Measurements from ENCODE around the gene MDM4.

The MDM4 gene

DNA sequence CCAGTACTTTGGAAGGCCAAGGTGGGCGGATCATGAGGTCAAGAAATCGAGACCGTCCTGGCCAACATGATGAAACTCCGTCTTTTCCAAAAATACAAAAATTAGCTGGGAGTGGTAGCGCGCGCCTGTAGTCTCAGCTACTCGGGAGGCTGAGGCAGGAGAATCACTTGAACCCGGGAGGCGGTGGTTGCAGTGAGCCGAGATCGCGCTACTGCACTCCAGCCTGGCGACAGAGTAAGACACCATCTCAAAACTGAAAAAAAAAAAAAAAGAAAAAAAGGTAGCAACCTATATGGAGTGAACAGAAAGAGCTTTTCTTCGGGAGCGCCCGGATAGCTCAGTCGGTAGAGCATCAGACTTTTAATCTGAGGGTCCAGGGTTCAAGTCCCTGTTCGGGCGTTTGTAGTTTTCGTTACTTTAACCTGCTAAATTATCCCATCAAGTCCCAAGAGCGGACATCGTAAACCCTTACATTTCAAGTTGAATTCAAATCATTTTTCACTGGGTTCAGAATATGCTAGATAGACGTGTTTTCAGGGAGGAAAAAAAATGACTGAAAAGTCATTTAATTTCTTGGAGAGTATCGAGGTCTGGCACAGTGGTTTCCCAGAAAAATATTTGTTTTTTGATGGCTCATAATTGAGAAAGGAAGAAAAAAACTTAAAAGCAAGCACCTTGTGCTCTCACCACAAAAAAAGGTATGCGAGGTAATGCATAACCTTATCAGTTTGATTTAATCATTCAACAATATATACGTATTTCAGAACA is 9.8 kb upstream of the MDM4 start:
- H3K36me3 ChIP-seq (replicated peaks in 1 of 2; ENCODE audit: control insufficient read depth in 2 of 2, insufficient read depth in 2 of 2, low read length in 2 of 2): no peaks in the 10 kb centered on the region
- H2BK15ac ChIP-seq (ENCODE audit: low read length): no peak overlapping the region
- peak overlapping the region; percentile 86 for H2AFZ ChIP-seq (ENCODE audit: low read length)
- peak overlapping the region; percentile 69 to 80 for H3K4me3 ChIP-seq (ENCODE audit: low read length in 2 of 2)
- H3K27me3 ChIP-seq (ENCODE audit: control insufficient read depth in 3 of 3, insufficient read depth in 3 of 3, low read depth in 1 of 3, low read length in 3 of 3): no peaks in the 10 kb centered on the region
- H3K18ac ChIP-seq (ENCODE audit: low read length): no peak overlapping the region
- no peaks in the 10 kb centered on the region for H3K9me3 ChIP-seq (replicated peaks in 1 of 2; ENCODE audit: control insufficient read depth in 2 of 2, insufficient read depth in 1 of 2, low read depth in 1 of 2, low read length in 2 of 2)
- no peak overlapping the region for H2BK120ac ChIP-seq (ENCODE audit: low read depth, low read length)
- peak overlapping the region; percentile 2 for H3K4me2 ChIP-seq (ENCODE audit: insufficient read depth, low read length, poor library complexity, severe bottlenecking)
- WGBS, 2 donors (ENCODE audit: extremely low coverage in 2 of 2, insufficient read length in 2 of 2, insufficient replicate concordance in 1 of 2): no CpG with 5 or more reads among the region's 27 CpGs
- no peak overlapping the region for H3K14ac ChIP-seq (ENCODE audit: low read length)
- no peak overlapping the region for H2AK5ac ChIP-seq (ENCODE audit: low read depth, low read length)
- H2BK12ac ChIP-seq (ENCODE audit: low read length): no peak overlapping the region
- H3K79me1 ChIP-seq (ENCODE audit: low read depth, low read length): no peaks in the 10 kb centered on the region
- no peak overlapping the region for H2BK5ac ChIP-seq (ENCODE audit: low read length)
- H3K9ac ChIP-seq (ENCODE audit: low read depth, low read length, poor library complexity): no peak overlapping the region
- no peak overlapping the region for H3K23ac ChIP-seq (ENCODE audit: low read depth, low read length, poor library complexity)
- H3K4me1 ChIP-seq (ENCODE audit: control insufficient read depth in 2 of 2, insufficient read depth in 1 of 2, low read depth in 1 of 2, low read length in 2 of 2): peaks cover 3 to 8% of the 10 kb centered on the region in 2 donors
- H4K91ac ChIP-seq (ENCODE audit: low read depth, low read length, poor library complexity): no peak overlapping the region
- H4K8ac ChIP-seq (ENCODE audit: low read depth, low read length): no peak overlapping the region
- no peak overlapping the region for H3K4ac ChIP-seq (ENCODE audit: low read length)
- peak; percentile 92 for DNase-seq (ENCODE audit: low spot score)
- H3K27ac ChIP-seq (replicated peaks; ENCODE audit: low read length): no peak overlapping the region

GRCh38 chr1:204506969-204507316 is 9.3 kb upstream of the MDM4 start:
- Histone ChIP-seq H3K4me3 (ENCODE audit: low read length in 2 of 2) (peak overlapping the region; percentile 69 to 79), H4K91ac (ENCODE audit: low read depth, low read length, poor library complexity) (no peak overlapping the region), H3K27me3 (ENCODE audit: control insufficient read depth in 3 of 3, insufficient read depth in 3 of 3, low read depth in 1 of 3, low read length in 3 of 3) (no peaks in the 10 kb centered on the region), H3K4ac (ENCODE audit: low read length) (no peak overlapping the region), H3K9me3 (replicated peaks in 1 of 2; ENCODE audit: control insufficient read depth in 2 of 2, insufficient read depth in 1 of 2, low read depth in 1 of 2, low read length in 2 of 2) (no peaks in the 10 kb centered on the region), H3K18ac (ENCODE audit: low read length) (no peak overlapping the region), H3K4me1 (ENCODE audit: control insufficient read depth in 2 of 2, insufficient read depth in 1 of 2, low read depth in 1 of 2, low read length in 2 of 2) (peaks cover 3 to 8% of the 10 kb centered on the region in 2 donors), H2AFZ (ENCODE audit: low read length) (peak overlapping the region; percentile 78), H3K4me2 (ENCODE audit: insufficient read depth, low read length, poor library complexity, severe bottlenecking) (peak overlapping the region; percentile 66), H3K27ac (replicated peaks; ENCODE audit: low read length) (no peak overlapping the region), H2BK15ac (ENCODE audit: low read length) (no peak overlapping the region), H3K36me3 (replicated peaks in 1 of 2; ENCODE audit: control insufficient read depth in 2 of 2, insufficient read depth in 2 of 2, low read length in 2 of 2) (no peaks in the 10 kb centered on the region), H2BK120ac (ENCODE audit: low read depth, low read length) (no peak overlapping the region), H4K8ac (ENCODE audit: low read depth, low read length) (no peak overlapping the region), H3K14ac (ENCODE audit: low read length) (no peak overlapping the region), H3K79me1 (ENCODE audit: low read depth, low read length) (no peaks in the 10 kb centered on the region), H2BK12ac (ENCODE audit: low read length) (no peak overlapping the region), H2AK5ac (ENCODE audit: low read depth, low read length) (no peak overlapping the region), H2BK5ac (ENCODE audit: low read length) (no peak overlapping the region), H3K23ac (ENCODE audit: low read depth, low read length, poor library complexity) (no peak overlapping the region), H3K9ac (ENCODE audit: low read depth, low read length, poor library complexity) (no peak overlapping the region)
- WGBS, 2 donors (ENCODE audit: extremely low coverage in 2 of 2, insufficient read length in 2 of 2, insufficient replicate concordance in 1 of 2): no CpG with 5 or more reads among the region's 13 CpGs
- peak; percentile 97 for DNase-seq (ENCODE audit: low spot score)

GRCh38 chr1:204507317-204508105 is 8.7 kb upstream of the MDM4 start:
- Histone ChIP-seq H4K8ac (ENCODE audit: low read depth, low read length) (no peak overlapping the region), H3K4me3 (ENCODE audit: low read length in 2 of 2) (peak overlapping the region; percentile 69 to 79), H3K27ac (replicated peaks; ENCODE audit: low read length) (no peak overlapping the region), H2BK12ac (ENCODE audit: low read length) (no peak overlapping the region), H3K36me3 (replicated peaks in 1 of 2; ENCODE audit: control insufficient read depth in 2 of 2, insufficient read depth in 2 of 2, low read length in 2 of 2) (no peaks in the 10 kb centered on the region), H2BK15ac (ENCODE audit: low read length) (no peak overlapping the region), H3K9me3 (replicated peaks in 1 of 2; ENCODE audit: control insufficient read depth in 2 of 2, insufficient read depth in 1 of 2, low read depth in 1 of 2, low read length in 2 of 2) (no peaks in the 10 kb centered on the region), H3K4ac (ENCODE audit: low read length) (no peak overlapping the region), H3K4me1 (ENCODE audit: control insufficient read depth in 2 of 2, insufficient read depth in 1 of 2, low read depth in 1 of 2, low read length in 2 of 2) (peaks cover 3 to 8% of the 10 kb centered on the region in 2 donors), H2AFZ (ENCODE audit: low read length) (peak overlapping the region; percentile 78), H3K9ac (ENCODE audit: low read depth, low read length, poor library complexity) (no peak overlapping the region), H3K18ac (ENCODE audit: low read length) (no peak overlapping the region), H3K27me3 (ENCODE audit: control insufficient read depth in 3 of 3, insufficient read depth in 3 of 3, low read depth in 1 of 3, low read length in 3 of 3) (no peaks in the 10 kb centered on the region), H3K4me2 (ENCODE audit: insufficient read depth, low read length, poor library complexity, severe bottlenecking) (peak overlapping the region; percentile 66), H3K14ac (ENCODE audit: low read length) (no peak overlapping the region), H3K79me1 (ENCODE audit: low read depth, low read length) (no peaks in the 10 kb centered on the region), H3K23ac (ENCODE audit: low read depth, low read length, poor library complexity) (no peak overlapping the region), H4K91ac (ENCODE audit: low read depth, low read length, poor library complexity) (no peak overlapping the region), H2BK120ac (ENCODE audit: low read depth, low read length) (no peak overlapping the region), H2BK5ac (ENCODE audit: low read length) (no peak overlapping the region), H2AK5ac (ENCODE audit: low read depth, low read length) (no peak overlapping the region)
- WGBS, 2 donors (ENCODE audit: extremely low coverage in 2 of 2, insufficient read length in 2 of 2, insufficient replicate concordance in 1 of 2): no CpG with 5 or more reads among the region's 22 CpGs
- peak; percentile 48 for DNase-seq (ENCODE audit: low spot score)

DNA sequence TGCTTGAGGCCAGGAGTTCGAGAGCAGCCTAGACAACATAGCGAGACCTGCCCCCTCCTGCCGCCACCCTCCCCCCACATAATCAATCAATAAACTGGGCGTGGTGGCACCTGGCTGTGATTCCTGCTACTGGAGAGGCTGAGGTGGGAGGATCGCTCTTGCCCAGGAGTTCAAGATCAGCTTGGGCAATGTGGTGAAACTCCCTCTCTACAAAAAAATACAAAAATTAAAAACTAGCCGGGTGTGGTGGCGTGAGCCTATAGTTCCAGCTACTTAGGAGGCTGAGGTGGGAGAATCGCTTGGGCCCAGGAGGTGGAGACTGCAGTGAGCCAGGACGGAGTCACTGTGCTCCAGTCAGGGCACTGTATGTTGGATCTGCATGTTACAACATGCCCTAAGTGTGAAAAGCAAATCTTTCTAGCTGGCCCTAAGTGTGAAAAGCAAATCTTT is 7.0 kb upstream of the MDM4 start:
- H3K9ac ChIP-seq (ENCODE audit: low read depth, low read length, poor library complexity): no peak overlapping the region
- H4K8ac ChIP-seq (ENCODE audit: low read depth, low read length): no peak overlapping the region
- no peaks in the 10 kb centered on the region for H3K27me3 ChIP-seq (ENCODE audit: control insufficient read depth in 3 of 3, insufficient read depth in 3 of 3, low read depth in 1 of 3, low read length in 3 of 3)
- WGBS, 2 donors (ENCODE audit: extremely low coverage in 2 of 2, insufficient read length in 2 of 2, insufficient replicate concordance in 1 of 2): no CpG with 5 or more reads among the region's 9 CpGs
- no peak overlapping the region for H2AFZ ChIP-seq (ENCODE audit: low read length)
- no peak overlapping the region for H3K23ac ChIP-seq (ENCODE audit: low read depth, low read length, poor library complexity)
- no peak overlapping the region for H4K91ac ChIP-seq (ENCODE audit: low read depth, low read length, poor library complexity)
- no peaks in the 10 kb centered on the region for H3K36me3 ChIP-seq (replicated peaks in 1 of 2; ENCODE audit: control insufficient read depth in 2 of 2, insufficient read depth in 2 of 2, low read length in 2 of 2)
- H2AK5ac ChIP-seq (ENCODE audit: low read depth, low read length): no peak overlapping the region
- H2BK120ac ChIP-seq (ENCODE audit: low read depth, low read length): no peak overlapping the region
- H3K4me1 ChIP-seq (ENCODE audit: control insufficient read depth in 2 of 2, insufficient read depth in 1 of 2, low read depth in 1 of 2, low read length in 2 of 2): no peaks in the 10 kb centered on the region
- no peak for DNase-seq (ENCODE audit: low spot score)
- no peak overlapping the region for H3K4ac ChIP-seq (ENCODE audit: low read length)
- H3K18ac ChIP-seq (ENCODE audit: low read length): no peak overlapping the region
- no peak overlapping the region for H3K4me3 ChIP-seq (ENCODE audit: low read length in 2 of 2)
- H3K79me1 ChIP-seq (ENCODE audit: low read depth, low read length): no peaks in the 10 kb centered on the region
- H3K4me2 ChIP-seq (ENCODE audit: insufficient read depth, low read length, poor library complexity, severe bottlenecking): no peak overlapping the region
- no peak overlapping the region for H3K14ac ChIP-seq (ENCODE audit: low read length)
- no peak overlapping the region for H2BK15ac ChIP-seq (ENCODE audit: low read length)
- no peak overlapping the region for H2BK5ac ChIP-seq (ENCODE audit: low read length)
- no peak overlapping the region for H3K27ac ChIP-seq (replicated peaks; ENCODE audit: low read length)
- no peak overlapping the region for H2BK12ac ChIP-seq (ENCODE audit: low read length)
- H3K9me3 ChIP-seq (replicated peaks in 1 of 2; ENCODE audit: control insufficient read depth in 2 of 2, insufficient read depth in 1 of 2, low read depth in 1 of 2, low read length in 2 of 2): no peaks in the 10 kb centered on the region
